Keratinocyte (primary cell): Measurements from ENCODE around the gene NCKAP5. TPM values are rescaled to one million over a fixed set of nuclear protein-coding genes. Genes with fewer than 3 reads are reported as not detected.

Source experiments
- DNase-seq: peaks from one replicate; pipeline ENCODE4 v3.0.0-alpha.2; 2011; ENCODE audit warnings: low read depth, missing footprints, low spot score
- FAIRE-seq: peaks from 2 replicates; lab custom pipeline; 2011; peaks lifted over from hg19 to GRCh38; lab: Jason Lieb, UNC
- H2AFZ ChIP-seq: 2 replicates; pipeline ENCODE4 v1.6.0; 2012; ENCODE audit warnings: low read length, control low read depth, inconsistent platforms; ENCODE audit not compliant: control insufficient read depth
- H3K27ac ChIP-seq: 2 replicates; pipeline ENCODE4 v1.5.1; 2011; ENCODE audit warnings: low read length; ENCODE audit not compliant: control insufficient read depth, insufficient read depth
- H3K27me3 ChIP-seq: 3 replicates; pipeline ENCODE4 v1.6.0; 2011; ENCODE audit warnings: low read length; ENCODE audit not compliant: control insufficient read depth, insufficient read depth; ENCODE audit errors: extremely low read depth
- H3K36me3 ChIP-seq, 2 experiments: 2 replicates in 1 of 2; 3 replicates in 1 of 2; pipeline ENCODE4 v1.5.1; 2011; ENCODE audit warnings: low read length in 2 of 2, mild to moderate bottlenecking in 1 of 2; ENCODE audit not compliant: control insufficient read depth in 2 of 2, insufficient read depth in 2 of 2; ENCODE audit errors: extremely low read depth in 1 of 2
- H3K4me1 ChIP-seq: 3 replicates; pipeline ENCODE4 v1.5.1; 2011; ENCODE audit warnings: low read length; ENCODE audit not compliant: control insufficient read depth, insufficient read depth; ENCODE audit errors: extremely low read depth
- H3K4me2 ChIP-seq: 3 replicates; pipeline ENCODE4 v1.6.0; 2011; ENCODE audit warnings: low read depth, low read length; ENCODE audit not compliant: control insufficient read depth, insufficient read depth; ENCODE audit errors: extremely low read depth
- H3K4me3 ChIP-seq, 3 experiments: fragments of 200-600 bp in 1 of 3; sonication (generic) in 1 of 3; 2 replicates in 2 of 3; 3 replicates in 1 of 3; pipeline ENCODE4 v1.5.1; 2011 to 2016; ENCODE audit warnings: low read length in 3 of 3, mild to moderate bottlenecking in 3 of 3, control low read depth in 2 of 3, inconsistent platforms in 1 of 3, low read depth in 1 of 3, mixed read lengths in 1 of 3, mixed run types in 1 of 3, moderate library complexity in 1 of 3; ENCODE audit not compliant: control insufficient read depth in 2 of 3, insufficient read depth in 2 of 3; ENCODE audit errors: extremely low read depth in 1 of 3
- H3K79me2 ChIP-seq: 2 replicates; pipeline ENCODE4 v1.6.0; 2012; ENCODE audit warnings: low read length; ENCODE audit not compliant: control insufficient read depth, insufficient read depth
- H3K9ac ChIP-seq: 3 replicates; pipeline ENCODE4 v1.6.0; 2011; ENCODE audit warnings: low read length; ENCODE audit not compliant: control insufficient read depth, insufficient read depth; ENCODE audit errors: extremely low read depth
- H3K9me1 ChIP-seq: 3 replicates; pipeline ENCODE4 v1.6.0; 2011; ENCODE audit warnings: low read length; ENCODE audit not compliant: control insufficient read depth, insufficient read depth; ENCODE audit errors: extremely low read depth
- H3K9me3 ChIP-seq: 2 replicates; pipeline ENCODE4 v1.5.1; 2012; ENCODE audit warnings: low read depth, low read length; ENCODE audit not compliant: control insufficient read depth
- H4K20me1 ChIP-seq: 3 replicates; pipeline ENCODE4 v1.6.0; 2011; ENCODE audit warnings: low read length; ENCODE audit not compliant: control insufficient read depth, insufficient read depth; ENCODE audit errors: extremely low read depth
- CTCF ChIP-seq, 3 experiments: IDR thresholded peaks in 1 of 3; conservative IDR thresholded peaks in 1 of 3; optimal IDR thresholded peaks in 1 of 3; 2 replicates in 2 of 3; 3 replicates in 1 of 3; pipeline versions ENCODE3 to v1.5.1; 2011; ENCODE audit warnings: low read length in 3 of 3, mild to moderate bottlenecking in 3 of 3, moderate library complexity in 2 of 3, control low read depth in 1 of 3, inconsistent platforms in 1 of 3; ENCODE audit not compliant: insufficient read depth in 2 of 3; ENCODE audit errors: extremely low read depth in 1 of 3
- EZH2 ChIP-seq: IDR thresholded peaks from one replicate; pipeline ENCODE4 v1.6.1; 2012; ENCODE audit warnings: inconsistent platforms, mild to moderate bottlenecking, low read length, moderate library complexity
- dilution Hi-C: fragments of 300-500 bp; cut with MboI; formaldehyde crosslinking; loops from one replicate; pipeline ENCODE4 v1.7.0; 2020; ENCODE audit warnings: low sequenced_read_pairs; ENCODE audit not compliant: extremely low pct_ligation_motif_present
- polyA plus RNA-seq, 5 experiments: library from polyadenylated mRNA; depleted of rRNA in 3 of 5; stranded (reverse) in 3 of 5; stranded (forward) in 1 of 5; unstranded in 1 of 5; fragments of >200 nt; gene quantifications; 1 replicate in 1 of 5; 2 replicates in 3 of 5; 3 replicates in 1 of 5; pipeline versions ENCODE4 v1.2.1 to v1.2.3, GENCODE V29; 2011 to 2012; ENCODE audit warnings: missing spikeins in 2 of 5, low read depth in 1 of 5, low replicate concordance in 1 of 5

The NCKAP5 gene
- polyA plus RNA-seq, 1 donor (not counting 4 experiments of a cell fraction or from before 2014, with no cell fraction given) = 3.6 TPM

- Histone ChIP-seq H3K36me3 (no peaks in the 10 kb centered on the region), H3K9me1 (no peaks in the 10 kb centered on the region), H3K27ac (no peak overlapping the region), H3K27me3 (no peaks in the 10 kb centered on the region), H4K20me1 (no peaks in the 10 kb centered on the region), H2AFZ (no peak overlapping the region), H3K4me2 (no peak overlapping the region), H3K9ac (no peak overlapping the region), H3K79me2 (no peaks in the 10 kb centered on the region), H3K9me3 (no peaks in the 10 kb centered on the region), H3K4me3 (no peak overlapping the region), H3K4me1 (no peaks in the 10 kb centered on the region)
- TF ChIP-seq EZH2 (no peak), CTCF (optimal IDR thresholded peaks at IDR 0.05 in 1 of 3, IDR thresholded peaks at IDR 0.05 in 1 of 3, conservative IDR thresholded peaks at IDR 0.05 in 1 of 3; ENCODE audit: extremely low read depth in 1 of 3, insufficient read depth in 2 of 3, low read length in 3 of 3) (no peak)
- DNase-seq (no peak), FAIRE-seq (no peak)
- dilution Hi-C loops = no loop called here
Observed at GRCh38 chr2:132849118-132849517, 719.1 kb downstream of the NCKAP5 start.

- Histone ChIP-seq H4K20me1 (no peaks in the 10 kb centered on the region), H3K4me3 (no peak overlapping the region), H3K27ac (no peak overlapping the region), H3K4me1 (no peaks in the 10 kb centered on the region), H3K9me3 (no peaks in the 10 kb centered on the region), H3K27me3 (no peaks in the 10 kb centered on the region), H3K79me2 (no peaks in the 10 kb centered on the region), H2AFZ (no peak overlapping the region), H3K4me2 (no peak overlapping the region), H3K9me1 (no peaks in the 10 kb centered on the region), H3K9ac (no peak overlapping the region), H3K36me3 (no peaks in the 10 kb centered on the region)
- TF ChIP-seq CTCF (optimal IDR thresholded peaks at IDR 0.05 in 1 of 3, IDR thresholded peaks at IDR 0.05 in 1 of 3, conservative IDR thresholded peaks at IDR 0.05 in 1 of 3; ENCODE audit: extremely low read depth in 1 of 3, insufficient read depth in 2 of 3, low read length in 3 of 3) = no peak
- no peak for TF ChIP-seq EZH2
- DNase-seq = no peak
- FAIRE-seq = no peak
- dilution Hi-C loops = no loop called here
Observed at GRCh38 chr2:132845339-132845738, 722.9 kb downstream of the NCKAP5 start.
